H7 (cell line): ENCODE data around the gene MYO5C. TPM values are rescaled to one million over a fixed set of nuclear protein-coding genes. Genes with fewer than 3 reads are reported as not detected.

Source experiments
- total RNA-seq: library from RNA; depleted of rRNA; stranded (reverse); fragments of >200 nt; shearing (Covaris generic); gene quantifications from 2 replicates; pipeline ENCODE4 v1.2.3, GENCODE V29; 2014; rRNA removed

The MYO5C gene
- total RNA-seq, 1 experiment from 2014 or later: 1.7 TPM

Other genes starting within 250 kb of the MYO5C start
- not detected in 2 replicates for gene BCL2L10, start 183.0 kb downstream of the MYO5C start, total RNA-seq
- gene GNB5, start 104.4 kb downstream of the MYO5C start, total RNA-seq: 23.9 and 28.6 TPM in 2 replicates
- gene MYO5A, start 233.1 kb upstream of the MYO5C start, total RNA-seq: 9.7 and 13.4 TPM in 2 replicates